Dermis blood vessel endothelial cell (primary cell): ENCODE data around the gene RBM46. TPM values are rescaled to one million over a fixed set of nuclear protein-coding genes. Genes with fewer than 3 reads are reported as not detected.

Experiments used
- DNase-seq: peaks from one replicate; pipeline ENCODE4 v3.0.0; 2010
- total RNA-seq: library from RNA; depleted of rRNA; stranded (reverse); fragments of >200 nt; gene quantifications from 2 replicates; pipeline ENCODE4 v1.2.3, GENCODE V29; 2014

The RBM46 gene, protein sequence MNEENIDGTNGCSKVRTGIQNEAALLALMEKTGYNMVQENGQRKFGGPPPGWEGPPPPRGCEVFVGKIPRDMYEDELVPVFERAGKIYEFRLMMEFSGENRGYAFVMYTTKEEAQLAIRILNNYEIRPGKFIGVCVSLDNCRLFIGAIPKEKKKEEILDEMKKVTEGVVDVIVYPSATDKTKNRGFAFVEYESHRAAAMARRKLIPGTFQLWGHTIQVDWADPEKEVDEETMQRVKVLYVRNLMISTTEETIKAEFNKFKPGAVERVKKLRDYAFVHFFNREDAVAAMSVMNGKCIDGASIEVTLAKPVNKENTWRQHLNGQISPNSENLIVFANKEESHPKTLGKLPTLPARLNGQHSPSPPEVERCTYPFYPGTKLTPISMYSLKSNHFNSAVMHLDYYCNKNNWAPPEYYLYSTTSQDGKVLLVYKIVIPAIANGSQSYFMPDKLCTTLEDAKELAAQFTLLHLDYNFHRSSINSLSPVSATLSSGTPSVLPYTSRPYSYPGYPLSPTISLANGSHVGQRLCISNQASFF
- 0.70 TPM in 1 of 2 replicates, not detected in the other for total RNA-seq

DNA sequence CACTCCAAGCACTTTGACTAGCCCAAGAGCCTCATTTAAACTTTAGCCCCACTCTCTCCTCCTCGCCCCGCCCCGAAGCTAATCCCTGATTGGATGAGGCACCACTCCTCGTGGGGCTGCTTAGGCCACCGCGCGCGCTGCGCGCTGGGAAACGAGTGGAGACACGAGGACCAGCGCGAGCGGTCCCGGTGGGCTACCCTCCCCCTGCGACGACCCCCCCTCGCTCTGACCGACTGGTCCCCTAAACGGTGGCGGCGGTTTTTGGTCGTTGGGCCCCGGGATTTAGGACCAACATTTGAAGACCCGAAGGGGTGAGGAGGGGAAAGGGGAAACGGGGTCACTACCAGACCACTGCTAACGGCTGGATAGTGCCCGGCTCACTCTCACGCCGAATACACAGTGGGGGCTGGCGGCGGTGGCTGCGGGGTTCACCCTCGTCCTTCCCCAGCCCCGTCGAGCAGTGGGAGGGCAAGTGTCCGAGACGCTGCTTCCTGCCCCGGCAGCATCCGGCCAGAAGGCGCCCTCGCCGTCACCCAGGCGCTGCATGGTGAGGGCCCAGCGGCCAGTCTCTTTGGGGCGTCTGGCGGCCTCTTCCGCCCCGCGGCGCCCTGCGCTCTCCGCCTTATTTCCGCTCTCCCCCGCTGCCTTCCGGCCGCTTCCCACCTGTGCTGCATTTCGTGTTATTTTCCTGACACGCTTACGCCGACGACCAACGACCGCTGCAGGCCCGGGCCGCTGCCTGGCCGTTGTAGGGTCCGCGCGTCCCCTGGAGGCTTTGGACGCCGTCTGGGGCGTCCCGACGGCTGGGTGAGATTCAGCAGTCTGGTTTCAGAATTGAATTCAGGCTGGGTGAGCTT is at the start of gene RBM46:
TSS of gene RBM46 (plus strand) at position 147 of the 857 bp plus-strand sequence. CDS start 15,481 bp downstream, outside the sequence.
- no peak for DNase-seq

DNA sequence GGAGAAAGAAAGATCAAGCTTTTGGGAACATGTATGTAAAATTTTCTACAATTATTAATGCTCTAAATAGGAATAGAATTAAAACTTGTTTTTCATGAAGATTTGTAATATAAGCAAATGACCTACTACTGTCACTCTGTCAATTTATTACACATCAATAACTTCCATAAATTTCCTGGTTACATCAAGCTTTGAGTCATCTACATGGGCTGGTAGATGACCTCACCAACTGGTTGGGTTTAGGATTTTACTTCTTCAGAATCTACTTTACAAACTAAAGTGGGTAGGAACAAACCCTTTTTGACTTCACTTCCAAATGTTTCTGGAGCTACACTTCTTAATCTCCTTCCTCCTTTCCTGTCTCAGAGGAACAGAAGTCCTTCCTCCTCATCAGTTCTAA is 49.3 kb upstream of the RBM46 start:
- DNase-seq, result no peak

DNA sequence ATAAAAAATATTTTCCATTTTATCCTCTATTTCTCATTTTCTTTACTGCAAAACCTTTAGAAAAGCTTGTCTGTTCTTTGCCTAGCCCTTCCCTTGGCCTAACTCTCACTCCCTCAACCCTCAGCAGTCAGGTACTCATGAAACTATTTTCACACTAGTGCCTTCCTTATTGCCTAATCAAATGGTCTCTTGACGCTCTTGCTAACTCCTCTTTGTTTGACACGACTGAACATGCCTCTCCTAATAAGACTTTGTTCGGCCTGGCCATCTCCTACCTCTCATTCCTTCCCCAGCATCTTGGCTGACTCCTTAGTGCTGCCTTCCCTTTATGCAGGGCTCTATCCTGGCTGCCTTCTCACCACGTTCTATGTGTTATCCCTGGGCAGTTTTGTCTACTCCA is 48.4 kb upstream of the RBM46 start:
- DNase-seq, result no peak

DNA sequence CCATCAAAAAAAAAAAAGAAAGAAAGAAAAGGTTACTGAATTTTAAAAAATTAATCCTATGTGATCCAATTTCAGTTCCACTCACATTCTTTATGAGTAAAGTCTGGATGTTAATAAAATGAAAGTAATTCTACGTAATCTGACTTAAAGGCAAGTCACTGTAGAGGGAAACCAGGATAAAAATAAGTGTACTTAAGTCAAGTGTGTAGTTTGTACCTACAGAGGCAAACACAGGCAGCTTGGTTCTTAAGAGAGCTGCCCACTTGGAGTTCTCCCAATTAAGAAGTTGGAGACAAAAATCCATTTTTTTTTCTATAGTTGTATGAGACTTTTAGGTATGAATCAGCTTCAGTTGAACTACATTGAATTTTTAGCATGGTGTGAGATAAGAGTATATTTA is 44.3 kb upstream of the RBM46 start:
- DNase-seq, result no peak

DNA sequence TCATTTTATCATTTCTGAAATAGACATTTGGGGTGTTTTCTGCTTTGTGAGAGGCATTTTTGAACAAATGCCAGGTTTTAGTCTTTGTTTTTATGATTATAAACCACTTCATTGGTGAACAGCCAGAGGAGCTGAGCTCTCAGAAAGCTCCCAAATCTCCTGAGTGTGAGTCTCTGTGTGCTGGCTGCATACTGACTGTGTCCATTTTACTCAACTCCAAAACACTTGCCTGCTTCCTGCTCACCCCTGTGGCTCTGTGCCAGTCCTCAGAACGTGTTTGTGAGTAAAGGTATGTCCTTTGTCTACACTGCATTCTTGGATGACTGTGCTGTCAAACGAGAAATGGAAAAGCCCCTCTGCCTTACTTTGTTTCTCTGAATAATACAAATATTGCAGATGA is 42.6 kb upstream of the RBM46 start:
- no peak for DNase-seq

DNA sequence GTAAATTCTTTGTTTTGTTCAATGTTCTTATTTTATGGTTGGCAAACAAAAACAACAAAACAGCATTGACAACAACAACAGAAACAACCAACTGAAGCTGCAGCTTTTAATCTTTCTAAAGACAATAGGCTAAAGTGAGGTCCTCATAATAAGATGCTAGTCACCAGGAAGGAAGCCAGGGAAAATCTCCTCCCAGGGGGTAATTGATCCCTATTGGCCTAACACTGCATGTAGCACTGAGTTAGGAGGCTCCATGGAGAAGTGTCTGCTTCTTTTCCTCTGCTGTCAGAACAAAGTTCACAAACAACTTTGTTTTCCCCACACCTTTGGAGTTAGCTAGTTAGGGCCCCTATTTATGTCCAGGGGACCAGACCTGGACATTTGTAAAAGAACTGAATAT is 42.0 kb upstream of the RBM46 start:
- no peak for DNase-seq

DNA sequence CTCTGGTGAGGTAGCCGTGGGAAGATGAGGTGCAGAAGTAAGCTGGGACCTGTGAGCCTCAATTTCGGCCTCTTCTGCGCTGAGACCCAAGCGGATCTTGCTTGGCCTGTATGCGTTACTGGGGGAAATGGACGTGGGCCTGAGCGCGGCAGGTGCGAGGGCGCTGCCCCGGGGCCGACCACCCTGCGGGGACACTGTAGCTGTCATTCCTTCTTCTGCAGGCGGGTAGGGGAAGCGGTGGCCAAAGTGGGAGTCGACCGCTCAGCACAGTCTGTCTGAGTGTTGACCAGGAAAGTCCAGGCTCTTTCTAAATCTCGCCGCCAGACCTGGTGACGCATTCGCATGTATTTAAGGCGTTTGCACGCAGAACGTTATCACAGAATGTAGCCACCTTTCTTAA is 40.6 kb upstream of the RBM46 start:
- DNase-seq, result no peak

DNA sequence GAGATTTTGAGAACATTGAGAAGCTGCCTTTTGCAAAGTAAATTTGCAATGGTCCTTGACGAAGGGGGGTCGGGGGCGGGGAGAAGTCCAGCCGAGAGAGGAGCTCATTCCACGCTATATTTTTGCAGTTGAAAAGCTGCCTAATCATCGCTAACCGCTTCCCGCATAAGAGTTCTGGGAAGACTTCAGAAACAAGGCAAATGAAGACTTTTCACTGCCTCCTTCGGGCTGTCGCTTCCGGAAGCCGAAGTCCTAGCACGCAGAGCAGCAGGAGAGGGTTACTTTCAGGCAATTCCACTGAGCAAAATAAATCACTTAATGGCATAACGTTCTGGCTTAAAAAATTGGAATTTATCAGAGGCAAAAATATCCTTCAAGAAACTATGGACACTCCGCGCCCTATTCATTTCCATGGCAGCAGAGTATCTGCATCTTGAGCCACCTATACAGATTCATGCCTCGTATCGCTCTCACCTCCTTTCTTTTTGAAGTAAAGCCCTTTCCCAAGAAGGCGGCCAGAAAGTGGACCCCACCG is 39.9 kb upstream of the RBM46 start:
- DNase-seq, result no peak

DNA sequence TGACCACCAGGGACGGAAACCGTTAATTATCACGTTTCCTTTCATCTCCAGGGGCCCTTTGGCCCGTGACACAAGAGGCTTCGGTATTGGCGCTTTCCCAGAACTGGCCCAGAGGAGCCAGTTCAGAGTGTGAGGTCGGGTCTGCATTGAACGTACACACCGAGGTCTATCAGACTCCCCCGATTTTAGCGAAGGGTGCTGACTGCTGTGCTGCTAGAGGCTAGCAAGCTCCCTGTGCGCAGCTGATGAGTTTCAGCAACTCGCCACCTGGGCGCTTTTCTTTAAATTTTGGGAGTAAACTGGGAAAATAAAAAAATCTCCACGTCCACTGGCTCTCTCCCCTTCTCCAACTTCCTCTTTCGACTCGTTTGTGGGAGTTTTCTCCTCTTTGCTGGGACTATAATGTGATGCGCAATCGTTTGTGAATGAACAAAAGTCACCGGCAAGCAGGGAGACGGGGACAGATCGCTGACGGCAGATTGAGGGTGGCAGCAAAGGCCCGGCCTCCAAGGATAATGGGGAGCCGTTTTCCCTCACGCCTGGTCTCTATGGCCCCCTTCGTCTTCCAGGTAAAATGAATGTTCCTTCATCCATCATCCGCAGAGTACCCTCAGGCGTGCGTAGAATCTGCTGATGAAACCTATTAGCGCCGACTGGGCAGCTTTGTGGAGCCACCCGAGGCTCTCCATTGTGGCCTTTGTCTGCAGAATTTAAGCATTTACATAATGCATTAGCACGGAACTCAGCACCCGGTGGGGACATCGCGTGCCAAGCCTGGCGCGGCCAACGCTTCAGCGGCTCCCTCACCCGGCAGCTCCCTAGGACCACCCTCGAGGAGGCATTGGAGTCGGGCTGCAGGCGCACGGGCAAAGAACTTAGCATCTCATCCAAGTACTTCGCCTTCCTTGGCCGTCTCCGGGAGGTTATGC is 38.9 kb upstream of the RBM46 start:
- DNase-seq, result no peak

DNA sequence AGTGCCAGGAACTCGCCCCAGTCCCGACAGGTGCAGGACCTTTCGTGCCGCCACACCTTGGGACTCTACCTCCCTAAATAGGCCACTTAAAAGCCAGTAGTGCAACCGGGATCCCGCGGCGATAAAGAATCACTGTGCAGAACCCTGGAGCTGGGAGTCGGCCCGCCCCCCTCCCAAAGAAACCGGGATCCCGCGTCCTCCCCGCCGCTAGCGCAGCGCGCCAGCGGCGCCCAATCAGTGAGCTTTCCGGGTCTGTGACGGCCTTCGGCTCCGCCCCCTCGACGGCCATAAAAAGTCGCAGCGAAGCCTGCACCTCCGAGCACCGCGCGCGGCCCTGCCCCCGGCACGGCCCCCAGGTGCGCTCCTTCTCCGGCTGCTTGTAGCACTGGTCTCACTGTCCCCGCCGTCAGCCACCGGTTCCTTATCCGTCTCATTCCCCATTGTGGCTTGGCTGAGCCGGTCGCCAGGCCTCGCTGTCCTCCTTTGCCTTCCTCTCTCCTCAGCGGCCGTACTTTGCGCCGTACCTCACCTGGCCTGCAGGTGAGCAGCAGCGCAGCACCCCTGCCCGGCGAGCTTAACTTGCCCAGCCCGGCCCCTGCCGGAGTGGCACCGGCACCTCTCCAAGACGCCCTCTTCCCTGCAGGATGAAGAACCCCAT is 37.3 kb upstream of the RBM46 start, which contains the start of gene LRAT:
TSS of gene LRAT (plus strand) at position 318 of the 658 bp plus-strand sequence. CDS start at position 645, 327 bp downstream.
- DNase-seq, result peak; percentile 8

DNA sequence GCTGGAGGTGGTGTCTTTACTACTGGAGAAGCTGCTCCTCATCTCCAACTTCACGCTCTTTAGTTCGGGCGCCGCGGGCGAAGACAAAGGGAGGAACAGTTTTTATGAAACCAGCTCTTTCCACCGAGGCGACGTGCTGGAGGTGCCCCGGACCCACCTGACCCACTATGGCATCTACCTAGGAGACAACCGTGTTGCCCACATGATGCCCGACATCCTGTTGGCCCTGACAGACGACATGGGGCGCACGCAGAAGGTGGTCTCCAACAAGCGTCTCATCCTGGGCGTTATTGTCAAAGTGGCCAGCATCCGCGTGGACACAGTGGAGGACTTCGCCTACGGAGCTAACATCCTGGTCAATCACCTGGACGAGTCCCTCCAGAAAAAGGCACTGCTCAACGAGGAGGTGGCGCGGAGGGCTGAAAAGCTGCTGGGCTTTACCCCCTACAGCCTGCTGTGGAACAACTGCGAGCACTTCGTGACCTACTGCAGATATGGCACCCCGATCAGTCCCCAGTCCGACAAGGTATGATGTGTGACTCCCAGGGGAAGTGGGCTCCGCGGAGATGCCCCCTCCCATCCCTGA is 36.6 kb upstream of the RBM46 start:
- no peak for DNase-seq

DNA sequence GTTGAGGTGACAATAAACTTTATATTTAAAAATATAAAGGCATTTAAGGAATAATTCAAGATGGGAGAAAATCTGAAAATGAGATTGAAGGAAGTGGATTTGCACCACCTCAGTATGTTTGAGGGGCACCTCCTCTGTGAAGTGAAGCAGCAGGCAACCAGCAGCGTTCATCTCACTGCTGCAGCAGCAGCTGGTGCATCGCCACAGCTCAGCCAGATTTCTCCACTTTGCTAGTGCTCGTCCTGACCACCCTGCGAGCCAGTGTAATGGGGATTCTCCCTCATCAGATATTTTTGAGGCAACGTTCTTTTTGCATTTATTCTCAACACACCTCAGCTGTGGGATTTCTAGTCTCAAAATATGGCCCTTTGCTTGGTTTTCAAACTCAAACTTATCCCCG is 23.4 kb upstream of the RBM46 start:
- DNase-seq, result no peak

DNA sequence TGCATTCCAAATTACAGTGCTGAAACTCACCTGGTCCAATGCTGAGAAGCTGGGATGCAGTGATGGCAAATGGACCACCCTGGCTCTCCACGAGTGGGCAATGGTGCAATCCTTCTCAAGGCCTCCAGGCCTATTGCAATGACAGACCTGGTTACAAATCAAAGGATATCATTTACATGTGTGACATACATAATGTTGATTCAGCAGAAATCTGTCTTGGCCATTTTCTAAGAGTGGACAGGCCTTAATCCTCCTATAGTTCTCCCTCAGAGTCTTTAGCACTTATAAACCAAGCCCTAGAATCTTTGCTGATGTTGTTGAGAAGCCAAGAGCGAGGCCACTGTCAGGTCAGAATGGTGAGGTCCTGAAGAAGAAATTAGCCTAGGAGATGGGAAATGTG is 20.2 kb upstream of the RBM46 start:
- DNase-seq, result no peak

DNA sequence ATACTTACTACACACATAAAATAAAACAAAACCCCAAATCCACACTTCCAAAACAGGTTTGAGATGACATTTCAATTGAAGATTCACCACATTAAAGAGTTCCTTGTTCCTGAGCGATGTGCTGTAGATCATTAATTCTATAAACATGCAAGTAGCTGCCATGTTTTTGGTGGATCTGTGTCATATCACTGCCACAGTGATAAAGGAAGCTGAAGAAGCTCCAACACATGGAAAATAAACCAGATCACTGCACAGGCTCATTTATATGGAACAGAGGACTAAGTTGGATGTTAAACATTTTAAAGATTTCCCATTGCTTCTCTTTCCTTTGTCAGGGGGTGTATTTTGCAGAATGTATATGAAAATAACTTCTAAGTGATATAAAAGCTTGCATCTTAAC is 2.8 kb upstream of the RBM46 start:
- DNase-seq, result no peak

DNA sequence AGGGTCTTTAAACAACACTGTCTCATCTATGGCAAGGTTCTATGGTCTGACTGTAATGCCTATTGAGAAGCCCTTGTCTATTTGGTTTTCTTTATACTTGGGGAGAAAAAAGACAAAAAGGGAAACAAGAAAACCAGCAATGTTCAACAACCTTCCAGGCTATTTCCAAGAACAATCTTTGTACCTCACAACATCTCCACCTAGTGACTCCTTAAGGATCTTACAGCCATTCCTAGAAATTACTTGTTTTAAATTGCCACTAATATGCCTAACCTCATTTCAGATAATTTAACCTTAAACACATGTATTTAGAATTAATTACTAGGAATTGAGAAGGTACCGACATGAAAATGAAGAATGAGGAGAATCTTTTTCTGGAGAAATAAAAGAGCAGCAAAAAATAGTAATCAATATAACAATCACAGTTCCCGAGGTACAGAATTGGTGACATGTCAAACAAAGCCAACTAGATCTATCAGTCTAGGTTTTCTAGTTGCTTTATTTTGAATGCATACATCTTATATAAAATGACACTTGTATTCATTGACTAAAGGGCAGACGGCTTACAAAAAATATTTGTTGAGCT is 1.6 kb upstream of the RBM46 start:
- peak; percentile 22 for DNase-seq

DNA sequence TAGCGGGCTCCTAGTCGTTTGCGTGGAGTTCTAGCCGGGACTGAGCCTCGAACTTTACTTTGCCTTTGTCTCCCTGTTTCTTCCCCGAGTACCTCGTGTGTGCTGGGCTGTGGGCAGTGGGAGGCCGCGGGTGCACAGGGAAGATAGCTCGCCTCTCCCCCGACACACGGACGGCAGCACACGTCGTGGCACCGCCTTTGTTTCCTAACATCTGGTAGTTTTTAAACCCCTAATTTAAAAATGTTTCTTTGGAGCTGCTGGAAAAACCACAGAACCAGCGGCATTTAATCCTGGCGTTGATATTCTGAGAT is 866 bp downstream of the RBM46 start:
- DNase-seq, result no peak

DNA sequence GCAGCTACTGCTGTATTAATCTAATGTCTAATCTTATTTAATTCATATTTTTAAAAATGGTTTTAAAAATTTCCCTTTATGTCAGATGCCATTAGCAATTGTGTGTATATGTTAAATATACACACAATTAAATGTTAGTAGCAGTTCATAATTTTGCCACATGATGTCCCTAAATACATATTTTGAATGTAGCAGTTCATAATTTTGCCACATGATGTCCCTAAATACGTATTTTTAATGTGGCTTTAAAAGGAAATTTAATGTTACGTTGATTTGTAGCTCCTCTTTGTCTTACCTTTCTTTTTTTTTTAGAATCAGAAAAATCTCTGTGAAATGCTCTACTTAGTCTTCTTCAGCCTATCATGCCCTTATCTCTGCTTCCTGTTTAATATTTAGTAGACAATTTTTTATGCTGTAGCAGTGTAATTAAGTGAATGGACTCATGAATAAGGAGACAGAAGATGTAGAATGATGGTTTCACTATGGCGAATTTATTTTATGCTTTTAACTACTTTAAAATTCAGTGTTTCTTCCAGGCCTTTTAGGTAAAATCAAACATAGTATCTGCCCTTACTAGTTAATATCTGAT is 26.1 kb downstream of the RBM46 start:
- peak; percentile 55 for DNase-seq

DNA sequence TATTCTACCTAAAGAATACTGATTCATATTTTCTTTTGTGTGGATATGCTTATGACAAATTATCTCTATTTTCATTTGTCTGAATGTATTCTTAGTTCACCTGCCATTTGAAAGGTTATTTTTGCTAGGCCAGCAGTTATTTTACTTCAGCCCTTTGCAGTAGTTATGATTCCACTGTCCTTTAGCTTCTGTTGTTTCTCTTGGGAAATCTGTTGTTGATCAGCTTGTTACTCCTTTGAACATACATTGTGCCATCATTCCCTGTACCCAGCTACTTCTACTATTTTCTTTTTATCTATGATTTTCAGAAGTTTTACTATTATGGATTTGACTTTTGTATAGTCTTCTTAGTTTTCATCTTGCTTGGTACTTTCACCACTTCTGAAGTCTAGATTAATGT is 37.2 kb downstream of the RBM46 start:
- no peak for DNase-seq

DNA sequence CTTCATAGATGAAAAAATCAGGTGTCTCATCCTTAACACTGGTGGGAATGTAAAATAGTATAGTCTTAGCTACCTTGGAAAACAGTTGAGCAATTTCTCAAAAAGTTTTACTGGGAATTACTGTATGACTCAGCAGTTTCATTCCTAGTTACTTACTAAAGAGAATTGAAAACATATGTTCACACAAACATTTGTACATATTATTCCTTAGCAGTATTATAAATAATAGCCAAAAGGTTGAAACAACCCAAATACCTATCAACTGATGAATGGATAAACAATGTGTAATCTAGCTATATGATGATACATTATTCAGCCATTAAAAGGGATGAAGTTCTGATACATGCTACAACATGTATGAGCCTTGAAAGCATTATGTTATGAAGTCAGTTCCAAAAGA is 41.7 kb downstream of the RBM46 start:
- DNase-seq, result no peak

DNA sequence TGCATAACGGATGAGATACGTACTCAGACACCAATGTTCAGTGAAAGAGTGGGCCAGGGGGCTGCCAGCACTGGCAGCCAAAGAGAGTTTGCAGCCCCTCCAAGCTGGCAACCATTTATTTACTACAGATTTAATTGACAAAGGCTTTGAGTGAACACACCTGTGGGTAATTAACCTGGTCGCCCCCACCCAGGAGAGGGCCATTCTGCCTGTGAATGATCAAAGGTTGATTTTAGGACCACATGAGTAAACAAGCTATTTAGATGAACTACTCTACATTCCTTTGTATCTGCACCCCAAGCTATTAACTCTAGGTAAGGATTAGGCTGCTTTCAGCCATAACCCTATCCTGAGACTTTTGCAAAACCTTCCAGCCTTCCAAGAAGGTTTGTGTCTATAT is 55.0 kb downstream of the RBM46 start:
- no peak for DNase-seq

DNA sequence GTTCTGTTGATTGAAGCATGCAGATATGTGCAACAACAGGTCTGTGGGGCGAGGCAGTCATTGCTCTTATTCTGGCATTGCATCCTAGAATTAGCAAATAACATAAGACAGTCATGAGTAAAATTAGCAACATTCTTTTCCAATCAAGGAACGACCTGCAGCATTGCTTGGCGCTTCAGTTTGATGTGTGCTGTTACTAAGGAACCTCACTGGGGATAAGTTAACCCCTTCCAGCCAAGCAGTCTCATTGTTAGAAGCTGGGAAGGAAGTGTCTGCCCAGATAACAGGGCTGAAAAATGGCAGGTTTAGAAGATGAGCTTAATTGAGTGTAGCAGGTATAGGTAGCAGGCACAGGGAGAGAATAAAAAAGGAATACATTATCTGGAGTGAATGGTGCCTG is 55.4 kb downstream of the RBM46 start:
- no peak for DNase-seq
